Activated CD8-positive, alpha-beta memory T cell treated with anti-CD3 and anti-CD28 coated beads, Interleukin-2, amount 50 U/mL, for 48 hours (primary cell): ENCODE results near the gene STAT4.

ENCODE experiments used
- DNase-seq: peaks from one replicate; pipeline ENCODE4 v3.0.0-alpha.2; 2020

The STAT4 gene

DNA sequence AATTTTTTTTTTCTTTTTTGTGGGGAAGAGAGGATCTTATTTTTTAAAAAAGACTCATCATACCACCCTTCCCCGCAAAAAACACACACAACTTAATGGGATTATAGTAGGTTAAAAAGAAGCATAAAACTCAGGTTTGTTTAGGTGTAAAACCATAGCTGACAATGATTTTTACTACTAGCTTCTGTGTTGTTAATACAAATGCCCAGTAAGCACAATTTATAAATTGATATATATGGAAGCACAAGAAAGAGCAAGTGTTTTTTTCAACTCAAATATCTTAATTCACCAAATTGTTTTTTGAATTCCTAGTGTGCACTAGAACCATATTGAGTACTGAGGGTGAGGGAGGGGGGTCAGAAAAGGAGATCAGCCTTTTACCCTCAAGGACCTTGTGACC lies 7.0 kb downstream of the STAT4 start:
- no peak for DNase-seq

DNA sequence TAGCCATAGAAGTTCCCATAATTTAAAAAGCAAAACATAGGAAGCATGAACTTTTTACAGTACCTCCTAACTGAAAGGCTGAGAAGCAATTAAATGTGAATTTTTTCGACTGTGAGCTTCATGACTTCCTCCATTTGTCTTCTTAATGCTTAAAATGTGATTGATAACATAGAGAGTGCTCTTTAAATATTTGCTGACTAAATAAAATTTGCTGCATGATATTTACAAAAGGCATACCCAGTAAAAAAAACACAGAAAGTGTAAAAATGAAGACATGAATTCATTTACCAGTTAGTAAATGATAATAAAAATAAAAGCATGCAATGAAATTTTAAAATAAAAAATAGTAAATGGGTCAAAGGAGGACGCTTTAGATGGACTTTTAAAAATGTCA lies 21.9 kb downstream of the STAT4 start:
- no peak for DNase-seq

DNA sequence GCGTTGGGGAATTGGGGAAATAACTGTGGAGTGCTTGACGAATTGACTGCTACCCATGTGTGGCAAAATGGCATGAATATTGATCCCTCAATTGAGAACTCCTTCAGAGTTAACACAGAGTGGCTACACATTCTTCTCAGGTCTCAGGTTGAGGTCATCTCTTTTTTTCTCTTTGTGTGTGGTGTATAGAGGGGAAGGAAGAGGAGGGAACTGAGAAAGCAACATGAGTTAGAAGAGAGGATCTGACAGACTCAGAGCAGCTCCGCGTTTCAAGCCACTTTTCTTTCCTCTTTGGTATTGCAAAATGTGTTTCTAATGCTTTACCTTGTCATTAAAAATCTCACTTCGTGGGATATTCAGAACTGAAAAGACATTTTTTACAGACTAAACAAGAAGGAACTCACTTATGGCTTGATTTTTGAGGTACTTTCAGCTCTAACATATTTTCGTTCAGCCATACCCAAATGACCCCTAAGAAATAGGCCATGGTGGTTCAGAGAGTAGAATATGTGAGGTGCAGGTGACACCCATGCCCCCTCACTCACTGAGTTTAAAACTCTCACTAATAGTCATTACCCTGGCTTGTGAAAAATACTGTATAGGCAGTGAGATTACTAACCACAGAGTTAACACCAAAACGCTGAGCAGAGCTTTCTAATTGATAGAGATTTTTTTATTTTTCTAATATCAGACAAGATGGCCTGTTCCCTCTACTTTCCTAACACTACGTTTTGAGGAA lies 22.5 kb downstream of the STAT4 start:
- DNase-seq = no peak

DNA sequence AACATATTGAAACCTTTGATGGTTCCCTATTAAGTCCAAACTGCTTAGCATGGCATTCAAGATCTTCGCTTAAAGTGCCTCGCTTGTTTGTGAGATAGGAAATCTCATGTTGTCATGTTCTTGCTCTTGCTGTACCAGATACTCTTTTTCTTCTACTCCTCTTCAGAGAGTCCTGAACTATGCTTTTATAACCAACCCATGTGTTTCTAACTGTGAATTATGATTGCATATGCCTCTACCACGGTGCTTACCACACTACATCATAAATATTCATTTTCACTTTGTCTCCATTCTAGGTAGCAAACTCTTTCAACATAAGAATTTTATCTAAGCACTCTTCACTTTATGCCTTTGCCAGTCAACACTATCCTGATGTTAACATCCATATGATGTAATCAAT lies 23.6 kb downstream of the STAT4 start:
- no peak for DNase-seq

DNA sequence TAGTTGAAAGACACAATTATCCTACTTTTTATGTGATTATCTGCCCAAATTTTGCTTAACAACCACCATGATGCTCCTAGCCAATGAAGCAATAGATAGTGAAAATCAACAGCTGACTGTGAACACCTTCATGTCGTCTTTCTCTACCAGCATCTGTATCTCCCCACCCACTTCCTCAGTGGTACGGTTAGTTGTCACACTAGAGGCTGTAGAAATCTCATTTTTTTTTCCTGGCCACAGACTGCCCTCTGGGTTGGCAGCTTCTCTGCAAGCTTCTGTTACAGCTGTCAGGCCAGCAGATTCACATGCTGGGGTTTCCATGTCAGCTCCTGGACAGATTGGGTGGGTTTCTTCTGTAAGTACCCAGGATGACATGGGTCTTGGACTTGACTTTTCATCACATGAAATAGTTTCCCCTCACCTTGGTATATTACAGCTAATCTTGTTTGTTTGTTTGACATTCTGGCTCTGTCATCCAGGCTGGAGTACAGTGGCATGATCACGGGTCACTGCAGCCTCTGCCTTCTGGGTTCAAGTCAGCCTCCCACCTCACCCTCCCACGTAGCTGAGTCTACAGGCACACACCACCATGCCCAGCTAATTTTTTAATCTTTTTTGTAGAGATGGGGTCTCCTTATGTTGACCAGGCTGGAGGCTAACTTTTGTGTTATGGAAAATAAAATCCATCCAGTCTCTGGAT lies 24.3 kb downstream of the STAT4 start:
- DNase-seq = no peak

DNA sequence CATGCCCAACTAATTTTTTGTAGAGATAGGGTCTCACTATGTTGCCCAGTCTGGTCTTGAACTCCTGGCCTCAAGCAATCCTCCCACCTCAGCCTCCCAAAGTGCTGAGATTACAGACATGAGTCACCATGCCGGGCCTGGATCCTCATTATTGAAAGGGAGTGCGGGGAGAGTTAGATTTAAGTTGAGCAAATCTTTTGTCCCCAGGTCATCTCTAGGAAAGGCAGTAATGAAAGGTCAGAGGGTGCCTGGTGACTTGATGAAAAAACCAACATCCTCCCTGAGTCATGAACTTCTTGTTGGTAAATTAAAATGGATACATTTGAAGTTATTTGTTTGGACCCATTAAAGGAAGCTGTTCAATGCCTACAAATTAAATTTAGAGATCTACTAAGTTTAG lies 25.1 kb downstream of the STAT4 start:
- DNase-seq = no peak

DNA sequence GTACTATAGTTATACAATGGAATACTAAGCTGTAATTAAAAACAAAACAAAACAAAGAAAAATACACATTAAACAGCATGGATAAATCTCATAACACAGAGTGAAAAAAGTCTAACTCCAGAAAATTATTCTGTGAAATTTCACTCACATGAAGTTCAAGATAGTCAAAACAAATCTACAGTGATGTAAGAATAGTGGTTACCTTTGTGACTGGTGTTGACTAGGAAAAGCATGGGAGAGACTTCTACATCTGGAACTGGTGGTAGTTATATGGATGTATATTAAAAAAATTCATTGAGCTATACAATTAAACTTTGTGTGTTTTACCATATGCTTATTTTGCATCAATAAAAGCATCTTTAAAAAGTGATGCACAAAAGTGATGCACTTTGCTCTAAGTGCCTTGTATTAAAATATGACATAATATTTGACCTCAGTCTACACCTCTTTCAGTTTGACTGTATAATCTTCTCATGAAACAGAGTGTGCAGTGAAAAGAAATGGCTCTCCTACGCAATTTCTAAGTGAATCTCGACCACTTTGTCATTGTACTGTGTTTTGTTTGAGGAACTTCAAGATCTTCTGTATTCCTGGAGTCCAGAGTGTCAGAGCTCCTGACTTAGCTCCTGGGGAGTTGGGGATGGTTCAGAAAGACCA lies 28.0 kb downstream of the STAT4 start:
- DNase-seq = no peak

DNA sequence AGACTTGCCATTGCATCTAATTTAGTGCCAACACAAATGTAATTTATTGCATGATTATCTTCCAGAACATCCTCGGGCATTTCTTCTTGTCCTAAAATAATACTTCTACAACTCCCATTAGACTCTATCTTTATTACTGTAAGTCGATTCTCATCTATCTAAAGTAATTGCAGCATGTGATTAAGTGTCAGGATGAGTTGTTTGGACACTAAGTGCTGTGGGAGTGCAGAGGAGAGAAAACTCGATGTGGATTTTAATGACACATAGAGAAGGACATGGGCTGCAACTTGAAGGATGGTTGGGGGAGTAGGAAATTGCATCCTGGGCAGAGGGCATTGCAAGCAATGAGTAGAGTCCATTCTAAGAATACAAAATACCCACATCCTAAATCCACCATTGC lies 33.5 kb downstream of the STAT4 start:
- DNase-seq = no peak

DNA sequence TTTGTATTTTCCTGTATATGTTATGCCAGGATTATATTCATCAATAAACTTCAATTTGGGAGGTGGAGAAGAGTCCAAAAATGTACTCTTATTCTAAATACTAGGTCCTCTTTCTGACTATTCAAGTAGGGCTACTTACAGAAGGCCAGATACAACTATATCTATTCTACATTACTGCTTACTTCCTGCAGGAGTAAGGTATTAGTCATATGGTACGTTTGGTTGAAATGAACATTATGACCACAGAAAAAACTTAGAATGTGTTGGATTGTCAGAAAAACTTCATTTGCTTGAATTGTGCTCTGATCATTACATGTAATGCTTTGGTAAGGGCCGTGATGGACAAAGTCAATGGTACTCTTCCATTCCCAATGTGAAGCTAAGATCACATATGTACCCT lies 35.0 kb downstream of the STAT4 start:
- no peak for DNase-seq

DNA sequence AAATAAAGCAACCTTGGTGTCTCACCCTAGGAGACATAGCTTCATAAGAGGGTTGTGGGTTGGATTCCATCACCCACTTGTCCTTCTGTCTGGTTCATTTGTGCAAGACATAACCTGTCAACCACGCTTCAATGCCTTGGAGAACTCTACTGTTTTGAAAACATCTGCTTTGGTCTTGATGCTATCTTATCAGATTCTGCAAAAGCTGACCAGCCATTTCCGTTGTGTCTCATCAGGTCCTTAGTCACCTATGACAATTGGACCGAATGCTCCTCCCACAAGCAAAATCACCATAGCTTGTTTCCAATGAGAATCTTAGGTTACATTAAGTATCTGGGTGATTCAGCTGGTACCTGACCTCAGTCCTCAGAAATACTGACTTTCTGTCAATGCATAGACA lies 35.4 kb downstream of the STAT4 start:
- no peak for DNase-seq

DNA sequence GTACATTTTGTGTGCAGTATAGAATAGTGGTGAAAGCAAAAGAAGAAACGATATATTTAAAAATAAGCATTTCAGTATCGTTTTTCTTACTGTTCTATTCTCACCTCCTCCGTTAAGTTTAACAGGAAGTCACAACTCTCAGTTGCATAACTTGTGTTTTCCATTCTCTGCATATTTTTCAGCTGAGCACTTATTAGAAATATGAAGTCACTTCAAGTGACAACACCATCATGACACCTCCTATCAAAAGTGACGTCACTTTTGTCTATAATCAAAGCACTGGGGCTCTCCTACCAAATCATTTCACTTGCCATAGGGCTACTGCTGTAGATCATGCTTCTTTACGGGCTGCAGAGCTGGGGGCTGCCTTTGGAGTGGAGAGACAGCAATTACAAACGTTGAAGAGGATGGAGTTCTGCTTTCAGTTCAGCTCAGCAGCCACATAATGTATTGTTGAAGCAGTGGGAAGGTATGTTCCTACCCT lies 36.3 kb downstream of the STAT4 start:
- no peak for DNase-seq

DNA sequence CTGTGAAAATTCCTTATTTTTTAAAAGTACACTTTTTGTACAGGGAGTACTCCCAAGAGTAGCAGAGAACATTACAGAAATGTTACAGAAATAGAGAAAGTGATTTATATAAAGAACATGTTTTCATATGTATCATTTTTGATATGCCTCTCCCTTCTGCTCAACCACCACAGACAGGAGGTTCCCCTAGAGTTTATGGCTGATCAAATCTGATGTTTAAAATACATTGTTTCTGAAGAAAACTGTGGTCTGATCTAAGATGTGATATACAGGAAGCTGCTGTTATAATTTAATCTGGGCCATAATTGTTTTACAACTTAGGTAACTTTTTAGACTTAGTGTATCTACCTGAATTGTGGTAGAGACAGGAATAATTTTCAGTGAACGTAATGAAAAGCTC lies 37.0 kb downstream of the STAT4 start:
- DNase-seq = no peak

DNA sequence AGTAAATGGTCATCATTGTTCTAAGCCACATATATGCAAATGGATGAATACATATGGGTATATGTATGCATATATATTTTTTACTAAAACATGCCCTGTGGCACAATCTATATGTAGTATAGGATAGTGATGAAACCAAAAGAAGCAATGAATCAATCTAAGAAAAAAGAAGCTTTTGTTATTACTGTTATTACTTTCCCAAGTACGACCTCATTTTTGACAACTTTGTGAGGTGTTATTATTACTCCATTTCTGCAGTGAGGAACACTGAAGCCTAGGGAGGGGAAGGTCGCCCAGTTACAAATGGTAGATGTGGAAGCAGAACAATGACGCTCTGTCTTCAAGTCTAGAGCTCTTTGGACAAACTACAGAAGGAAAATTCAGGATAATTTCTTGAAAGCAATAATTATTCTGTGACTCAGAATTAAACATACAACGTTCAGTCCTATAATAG lies 38.3 kb downstream of the STAT4 start:
- no peak for DNase-seq

DNA sequence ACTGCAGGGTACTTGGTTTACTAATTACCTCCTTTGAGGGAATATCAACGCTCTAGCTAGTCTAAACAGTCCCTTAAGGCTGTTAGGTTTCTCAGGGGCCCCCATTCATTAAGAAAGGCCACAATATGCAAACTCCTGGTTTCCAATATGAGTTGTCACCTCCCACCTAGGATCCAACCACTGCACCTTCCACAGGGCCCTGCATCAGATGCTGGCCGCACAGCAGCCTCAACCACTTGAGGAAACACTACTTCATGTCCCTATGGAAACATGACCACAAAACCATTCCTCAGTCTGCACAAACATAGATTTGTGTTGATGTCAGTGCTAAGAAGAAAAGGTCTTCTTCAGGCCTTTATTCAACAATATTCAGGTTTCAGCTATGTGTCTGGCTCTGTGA lies 40.9 kb downstream of the STAT4 start:
- no peak for DNase-seq

DNA sequence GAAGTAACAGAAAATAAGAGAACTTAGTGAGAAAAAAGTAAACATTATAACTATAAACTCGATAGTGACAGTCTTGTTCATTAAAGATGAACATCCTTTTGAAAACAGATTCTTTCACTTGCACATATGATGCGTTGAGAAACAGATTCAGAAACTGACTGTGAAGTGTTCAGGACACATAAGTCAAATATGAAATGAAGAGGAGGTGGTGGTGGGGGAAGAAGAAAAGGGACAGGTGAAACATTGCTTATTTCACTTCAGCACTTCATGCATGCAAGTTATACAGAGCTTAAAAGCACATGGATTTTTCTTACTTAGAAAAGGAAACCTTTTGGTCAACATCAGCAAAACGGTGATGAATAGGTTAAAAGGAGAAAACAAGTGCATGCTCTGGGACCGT lies 42.5 kb downstream of the STAT4 start:
- DNase-seq = no peak

DNA sequence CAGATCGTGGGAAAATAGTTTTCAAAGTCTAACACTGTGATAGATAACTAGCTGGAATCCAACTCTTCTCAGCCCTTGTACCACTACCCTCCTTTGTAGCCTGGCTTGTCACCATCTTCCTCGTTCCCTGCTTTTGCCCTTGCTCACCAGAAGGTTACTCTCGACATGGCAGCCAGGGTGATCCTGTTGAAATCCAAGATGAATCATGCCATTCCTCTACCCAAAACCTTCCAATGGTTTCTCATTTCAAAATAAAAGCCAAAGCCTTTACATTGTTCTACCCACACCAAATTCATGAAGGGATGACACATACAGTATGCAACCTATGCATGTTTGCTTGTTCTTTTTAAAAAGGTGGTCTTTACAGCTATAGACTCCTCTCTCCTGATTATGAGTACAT lies 45.7 kb downstream of the STAT4 start:
- no peak for DNase-seq

DNA sequence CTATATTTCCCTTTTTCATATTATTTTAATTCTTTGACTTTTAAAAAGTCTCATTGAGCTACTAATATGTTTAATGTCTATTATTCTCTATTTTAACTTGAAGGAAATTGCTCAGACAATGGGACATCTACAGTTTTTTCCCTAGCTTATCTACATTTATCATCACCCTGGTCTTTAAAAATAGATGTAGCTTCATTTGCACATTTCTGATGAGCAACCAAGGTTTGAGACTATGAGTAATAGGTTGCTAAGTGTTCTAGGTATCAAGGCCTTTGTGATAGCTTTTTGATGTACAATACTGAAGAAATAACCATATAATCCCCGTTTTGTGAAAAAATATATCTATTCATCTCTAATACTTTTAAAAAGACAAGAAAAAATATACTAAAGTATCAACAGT lies 47.0 kb downstream of the STAT4 start:
- DNase-seq = no peak

DNA sequence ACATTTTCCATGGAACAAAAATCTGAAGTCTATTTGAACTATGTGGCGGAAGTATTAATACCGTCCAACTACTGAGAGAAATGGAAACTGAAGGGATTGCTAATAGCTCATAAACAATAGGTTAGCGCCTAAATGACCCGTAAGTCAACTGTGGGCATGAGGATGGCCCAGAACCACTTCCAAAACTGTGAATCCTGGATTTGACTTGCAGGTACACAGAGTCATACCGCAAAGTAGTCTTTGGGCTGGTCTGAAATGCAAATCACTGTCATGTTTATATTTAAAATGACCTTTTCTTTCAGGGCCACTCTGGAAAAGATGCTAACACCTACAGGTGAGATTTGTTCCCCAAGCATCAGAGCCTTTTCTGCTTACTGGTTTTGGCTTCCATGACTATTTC lies 50.6 kb downstream of the STAT4 start:
- no peak for DNase-seq

DNA sequence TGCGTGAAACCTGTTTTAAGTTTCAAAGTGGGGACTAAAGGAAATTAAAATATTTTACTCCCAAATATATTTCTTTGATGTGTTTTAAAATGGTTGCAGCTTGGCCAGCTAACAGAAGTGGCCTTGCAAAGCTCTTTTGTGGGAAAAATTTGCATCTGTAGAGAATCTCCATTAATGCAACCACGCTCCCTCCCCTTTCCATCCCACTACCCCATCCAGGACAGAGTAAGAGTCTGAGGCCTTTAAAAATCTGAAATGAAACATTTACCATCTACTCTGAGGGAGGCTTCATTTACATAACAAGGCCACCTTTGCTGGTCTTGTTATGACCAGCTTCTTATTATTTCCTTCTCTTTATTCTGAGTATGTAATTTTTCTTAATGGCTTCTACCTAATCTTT lies 63.5 kb downstream of the STAT4 start:
- no peak for DNase-seq

DNA sequence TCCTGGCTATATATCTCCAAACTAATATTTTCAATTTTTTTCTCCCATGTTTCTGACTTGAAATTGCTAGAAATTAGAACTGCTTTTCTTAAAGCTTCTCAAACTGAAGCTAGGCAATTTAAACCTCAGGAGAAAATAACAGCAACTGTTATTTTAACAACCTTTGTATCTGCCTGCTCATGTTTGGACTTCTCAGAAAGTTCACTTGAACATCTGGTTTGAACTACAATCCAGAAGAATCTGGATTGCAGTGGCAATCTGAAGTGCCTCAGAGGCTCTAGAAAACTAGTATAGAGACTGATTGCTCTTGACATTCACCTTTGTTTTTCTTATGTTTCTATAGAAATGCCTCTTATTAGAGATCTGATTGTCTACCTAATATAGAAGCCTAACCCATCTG lies 64.1 kb downstream of the STAT4 start:
- DNase-seq = no peak

DNA sequence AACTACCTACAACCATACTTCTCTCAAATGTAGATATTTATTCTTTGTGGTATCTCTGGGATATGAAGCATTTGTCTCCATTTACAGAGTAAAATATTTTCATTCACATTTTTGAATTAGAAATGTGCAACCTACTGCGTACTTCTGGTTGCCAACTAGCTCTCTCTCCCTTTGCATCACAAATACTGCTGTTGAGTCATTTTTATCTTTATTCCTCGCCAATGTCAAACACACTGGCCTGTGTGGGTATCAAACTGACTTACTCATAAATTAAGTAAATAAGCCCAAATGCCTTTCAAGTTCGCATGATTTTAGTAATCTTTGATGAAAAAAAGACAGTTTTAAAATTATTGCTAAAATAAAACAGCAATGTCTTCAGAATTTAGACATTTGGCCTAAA lies 67.3 kb downstream of the STAT4 start:
- DNase-seq = no peak

DNA sequence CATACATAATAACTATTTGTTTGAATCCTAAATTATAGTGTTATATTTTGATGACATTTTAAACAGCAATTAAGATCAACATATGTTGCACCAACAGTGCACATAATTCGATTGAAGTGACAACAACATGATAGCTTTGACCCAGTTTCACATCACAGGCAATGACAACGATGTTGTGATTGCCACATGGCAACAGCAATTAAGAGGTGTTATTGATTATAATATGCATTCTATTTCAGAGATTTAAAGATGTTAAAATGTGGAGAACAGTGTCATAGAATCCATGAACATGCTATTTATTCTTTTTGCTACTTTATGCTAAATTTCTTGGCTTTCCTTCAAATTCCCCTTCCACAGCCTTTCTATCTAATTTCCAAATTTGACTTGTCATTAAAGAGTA lies 68.5 kb downstream of the STAT4 start:
- no peak for DNase-seq

DNA sequence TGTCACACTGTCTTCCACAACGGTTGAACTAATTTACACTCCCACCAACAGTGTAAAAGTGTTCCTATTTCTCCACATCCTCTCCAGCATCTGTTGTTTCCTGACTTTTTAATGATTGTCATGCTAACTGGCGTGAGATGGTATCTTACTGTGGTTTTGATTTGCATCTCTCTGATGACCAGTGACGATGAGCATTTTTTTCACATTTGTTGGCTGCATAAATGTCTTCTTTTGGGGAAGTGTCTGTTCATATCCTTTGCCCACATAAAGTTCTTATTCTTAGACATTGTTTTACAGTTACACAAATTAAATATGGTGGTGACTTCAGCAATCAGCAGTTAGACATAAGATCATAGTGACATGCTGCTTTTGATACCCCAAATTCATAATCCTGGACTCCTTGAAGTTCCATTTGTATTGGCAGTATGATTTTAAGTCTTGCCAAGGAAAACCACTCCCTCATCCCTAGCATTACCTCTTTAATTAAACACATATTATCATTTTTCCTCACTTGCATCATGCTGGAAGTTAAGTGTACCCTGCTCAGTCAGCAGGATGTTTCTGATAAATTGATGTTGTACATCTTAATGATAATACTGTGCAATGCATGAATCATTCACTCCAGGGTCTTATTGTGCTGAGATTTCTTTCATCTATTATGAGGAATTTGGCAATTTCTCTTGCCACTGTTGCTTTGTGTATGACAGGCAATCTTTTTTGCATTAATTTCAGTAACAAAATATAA lies 69.2 kb downstream of the STAT4 start:
- DNase-seq = no peak
